Skeletal muscle satellite cell (primary cell): ENCODE results near the gene PRCD.
A peak's percentile ranks its signal among the peaks of the same experiment; 100 is the strongest.
"Not testable (repeated sequence)": the region's sequence is repeated elsewhere in the genome, so short reads cannot be mapped to it uniquely, and the experiment has no call there.

ENCODE experiments used
- H3K27me3 ChIP-seq: 2 replicates; pipeline ENCODE4 v1.7.0; 2013; ENCODE audit warnings: low read length; ENCODE audit not compliant: control insufficient read depth, insufficient read depth
- H3K36me3 ChIP-seq: 2 replicates; pipeline ENCODE4 v1.7.0; 2013; ENCODE audit warnings: mild to moderate bottlenecking, control low read depth, low read length; ENCODE audit not compliant: insufficient read depth
- H3K4me1 ChIP-seq: 2 replicates; pipeline ENCODE4 v1.7.0; 2013; ENCODE audit warnings: low read length; ENCODE audit not compliant: control insufficient read depth, insufficient read depth
- H3K4me2 ChIP-seq: 2 replicates; pipeline ENCODE4 v1.7.0; 2013; ENCODE audit warnings: mild to moderate bottlenecking, low read length
- H3K4me3 ChIP-seq: 2 replicates; pipeline ENCODE4 v1.7.0; 2013; ENCODE audit warnings: low read length
- H3K9ac ChIP-seq: 2 replicates; pipeline ENCODE4 v1.7.0; 2013; ENCODE audit warnings: mild to moderate bottlenecking, low read depth, low read length, moderate library complexity
- H3K9me3 ChIP-seq: replicated peaks from 2 replicates; pipeline ENCODE4 v1.7.0; 2013; ENCODE audit warnings: mild to moderate bottlenecking, control low read depth, low read length

PRCD gene

DNA sequence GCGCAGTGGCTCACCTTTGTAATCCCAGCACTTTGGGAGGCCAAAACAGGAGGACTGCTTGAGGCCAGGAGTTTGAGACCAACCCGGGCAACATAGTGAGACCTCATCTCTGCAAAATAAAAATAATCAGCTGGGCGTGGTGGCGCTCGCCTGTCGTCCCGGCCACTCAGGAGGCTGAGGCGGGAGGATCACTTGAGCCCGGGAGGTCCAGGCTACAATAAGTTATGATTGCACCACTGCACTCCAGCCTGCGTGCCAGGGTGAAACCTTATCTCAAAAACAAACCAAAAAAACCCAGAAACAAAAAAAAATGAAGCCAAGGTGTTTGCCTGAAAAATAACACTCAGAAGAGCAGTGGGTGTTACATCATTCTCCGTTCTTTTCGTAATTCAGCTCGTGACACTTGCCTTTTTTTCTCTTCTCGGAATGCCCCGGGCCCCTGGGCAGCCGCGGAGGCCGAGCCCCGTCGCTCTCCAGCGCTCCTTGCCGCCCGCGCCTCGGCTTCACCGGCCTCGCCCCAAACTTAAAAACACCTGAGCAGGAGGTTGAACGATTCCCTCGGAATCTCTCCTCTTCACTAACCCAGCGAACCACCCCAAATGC is 17.0 kb downstream of the PRCD start:
- Histone ChIP-seq H3K4me2 (peak overlapping the region; percentile 91), H3K4me1 (peaks cover 33% of the 10 kb centered on the region), H3K9me3 (no peaks in the 10 kb centered on the region), H3K9ac (peak overlapping the region; percentile 98), H3K27me3 (no peaks in the 10 kb centered on the region), H3K36me3 (peaks cover 20% of the 10 kb centered on the region), H3K4me3 (peak overlapping the region; percentile 81)

GRCh38 chr17:76557368-76558197 is 17.7 kb downstream of the PRCD start:
- H3K9me3 ChIP-seq = no peaks in the 10 kb centered on the region
- H3K36me3 ChIP-seq = peaks cover 22% of the 10 kb centered on the region
- H3K4me1 ChIP-seq = peaks cover 39% of the 10 kb centered on the region
- H3K4me2 ChIP-seq = peak overlapping the region; percentile 91
- no peaks in the 10 kb centered on the region for H3K27me3 ChIP-seq
- peak overlapping the region; percentile 81 for H3K4me3 ChIP-seq
- peak overlapping the region; percentile 98 for H3K9ac ChIP-seq

DNA sequence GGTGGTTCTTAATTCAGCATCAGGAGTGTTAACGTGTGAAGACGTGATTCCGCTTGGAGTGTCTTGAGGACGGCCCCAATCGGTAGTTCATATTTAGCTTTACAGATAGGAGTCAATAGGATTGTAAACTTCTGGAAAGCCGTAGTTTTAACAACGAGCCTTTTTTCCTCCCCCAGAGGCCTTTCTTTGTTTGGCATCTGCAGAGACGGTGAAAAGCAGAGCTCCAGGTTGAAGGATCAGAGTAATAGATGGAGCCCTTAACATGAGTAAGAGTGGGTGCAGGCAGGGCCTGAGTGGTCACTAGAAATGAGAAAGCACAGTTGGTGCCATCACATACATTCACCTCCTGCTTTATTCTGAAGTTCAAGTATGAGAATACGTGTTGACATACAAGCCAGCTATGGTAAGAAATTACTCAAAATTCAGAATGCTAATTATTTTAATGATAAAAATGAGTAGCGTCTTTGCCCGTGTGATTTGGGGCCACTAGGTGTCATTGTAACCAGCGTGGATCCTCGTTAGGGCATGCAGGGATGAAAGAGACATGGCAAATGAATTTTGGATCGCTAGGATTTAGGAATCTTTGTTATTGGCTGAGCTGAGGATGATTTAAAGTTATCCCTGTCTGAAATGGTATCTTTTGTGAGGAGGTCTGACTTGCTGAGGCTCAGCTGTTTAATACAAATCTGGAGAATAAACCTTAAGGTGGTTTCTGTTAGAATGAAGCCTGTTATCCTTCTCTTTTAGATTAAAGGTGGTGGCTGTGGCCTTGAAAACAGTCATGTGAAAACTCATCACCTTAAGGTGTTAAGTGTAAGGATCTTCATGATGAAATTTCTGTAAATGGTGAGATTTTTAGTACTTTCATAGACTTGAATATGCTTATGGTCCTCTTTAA is 18.6 kb downstream of the PRCD start:
- peak overlapping the region; percentile 91 for H3K4me2 ChIP-seq
- peak overlapping the region; percentile 81 for H3K4me3 ChIP-seq
- peaks cover 45% of the 10 kb centered on the region for H3K4me1 ChIP-seq
- H3K9me3 ChIP-seq = no peaks in the 10 kb centered on the region
- peaks cover 22% of the 10 kb centered on the region for H3K36me3 ChIP-seq
- peak overlapping the region; percentile 98 for H3K9ac ChIP-seq
- no peaks in the 10 kb centered on the region for H3K27me3 ChIP-seq

DNA sequence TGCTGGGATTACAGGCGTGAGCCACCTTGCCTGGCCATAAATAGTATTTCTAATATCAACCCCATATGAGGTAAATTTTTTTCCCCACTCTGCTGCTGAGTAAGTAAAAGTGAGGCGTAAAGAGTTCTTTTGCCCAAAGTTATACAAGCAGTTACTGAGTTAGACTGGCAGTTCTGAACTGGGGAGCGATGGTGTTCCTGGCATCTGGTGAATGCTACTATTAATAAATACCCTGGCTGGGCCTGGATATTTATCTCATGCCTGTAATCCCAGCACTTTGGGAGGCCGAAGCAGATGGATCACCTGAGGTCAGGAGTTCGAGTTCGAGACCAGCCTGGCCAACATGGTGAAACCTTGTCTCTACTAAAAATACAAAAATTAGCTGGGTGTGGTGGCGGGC is 19.6 kb downstream of the PRCD start:
- not testable (repeated sequence) for H3K9me3 ChIP-seq, H3K27me3 ChIP-seq
- Histone ChIP-seq H3K4me3 (peak overlapping the region; percentile 81), H3K4me2 (peak overlapping the region; percentile 91), H3K9ac (peak overlapping the region; percentile 98), H3K36me3 (peaks cover 25% of the 10 kb centered on the region), H3K4me1 (peaks cover 45% of the 10 kb centered on the region)

DNA sequence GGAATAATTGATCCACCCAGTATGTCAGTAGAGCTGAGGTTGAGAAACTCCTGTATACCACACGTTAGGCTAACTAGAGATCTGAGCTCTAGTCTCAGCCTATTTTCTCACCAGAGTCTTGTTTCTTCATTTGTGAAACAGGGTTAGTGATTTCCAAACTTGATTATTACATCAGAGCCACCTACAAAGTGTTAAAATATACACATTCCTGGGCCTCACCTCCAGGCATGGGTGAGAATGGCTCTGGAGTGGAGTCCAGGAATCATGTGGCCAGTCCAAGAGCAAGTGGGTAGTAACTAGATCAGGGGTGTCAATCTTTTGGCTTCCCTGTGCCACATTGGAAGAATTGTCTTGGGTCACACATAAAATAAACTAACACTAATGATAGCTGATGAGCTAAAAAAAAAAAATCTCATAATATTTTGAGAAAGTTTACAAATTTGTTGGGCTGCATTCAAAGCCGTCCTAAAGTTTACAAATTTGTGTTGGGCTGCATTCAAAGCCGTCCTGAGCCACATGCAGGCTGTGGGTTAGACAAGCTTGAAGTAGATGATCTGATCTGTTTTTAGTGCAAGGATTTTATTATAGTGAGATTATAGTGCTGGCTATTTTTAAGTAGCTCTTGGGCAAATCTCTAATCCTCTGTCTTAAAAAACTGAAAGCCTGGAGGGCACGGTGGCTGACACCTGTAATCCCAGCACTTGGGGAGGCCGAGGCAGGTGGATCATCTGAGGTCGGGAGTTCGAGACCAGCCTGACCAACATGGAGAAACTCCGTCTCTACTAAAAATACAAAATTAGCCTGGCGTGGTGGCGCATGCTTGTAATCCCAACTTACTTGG is 20.4 kb downstream of the PRCD start:
- H3K4me2 ChIP-seq = peak overlapping the region; percentile 91
- H3K4me3 ChIP-seq = peak overlapping the region; percentile 33
- peaks cover 33% of the 10 kb centered on the region for H3K36me3 ChIP-seq
- peak overlapping the region; percentile 9 for H3K9ac ChIP-seq
- no peaks in the 10 kb centered on the region for H3K27me3 ChIP-seq
- peaks cover 51% of the 10 kb centered on the region for H3K4me1 ChIP-seq
- no peaks in the 10 kb centered on the region for H3K9me3 ChIP-seq

DNA sequence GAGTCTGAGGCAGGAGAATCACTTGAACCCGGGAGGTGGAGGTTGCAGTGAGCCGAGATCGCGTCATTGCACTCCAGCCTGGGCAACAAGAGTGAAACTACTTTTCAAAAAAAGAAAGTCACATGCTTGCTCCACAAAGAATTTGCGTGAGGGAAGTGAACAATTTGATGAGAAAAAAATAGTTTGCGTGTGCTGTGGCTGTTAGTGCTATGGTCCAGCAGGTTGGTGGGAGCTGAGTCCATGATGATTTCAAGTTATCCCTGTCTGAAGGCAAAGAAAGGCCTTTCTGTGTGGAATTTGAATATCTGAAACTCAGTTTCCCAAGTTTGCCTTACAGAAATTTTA is 21.0 kb downstream of the PRCD start:
- no peak overlapping the region for H3K4me3 ChIP-seq
- no peaks in the 10 kb centered on the region for H3K9me3 ChIP-seq
- peaks cover 39% of the 10 kb centered on the region for H3K36me3 ChIP-seq
- no peaks in the 10 kb centered on the region for H3K27me3 ChIP-seq
- H3K9ac ChIP-seq = peak overlapping the region; percentile 53
- peak overlapping the region; percentile 91 for H3K4me2 ChIP-seq
- peaks cover 55% of the 10 kb centered on the region for H3K4me1 ChIP-seq

- Histone ChIP-seq H3K4me3 (peak overlapping the region; percentile 18), H3K4me2 (peak overlapping the region; percentile 91), H3K4me1 (peaks cover 55% of the 10 kb centered on the region), H3K9me3 (no peaks in the 10 kb centered on the region), H3K36me3 (peaks cover 43% of the 10 kb centered on the region), H3K27me3 (no peaks in the 10 kb centered on the region), H3K9ac (peak overlapping the region; percentile 53)
Observed at GRCh38 chr17:76561332-76561731, 21.5 kb downstream of the PRCD start.

DNA sequence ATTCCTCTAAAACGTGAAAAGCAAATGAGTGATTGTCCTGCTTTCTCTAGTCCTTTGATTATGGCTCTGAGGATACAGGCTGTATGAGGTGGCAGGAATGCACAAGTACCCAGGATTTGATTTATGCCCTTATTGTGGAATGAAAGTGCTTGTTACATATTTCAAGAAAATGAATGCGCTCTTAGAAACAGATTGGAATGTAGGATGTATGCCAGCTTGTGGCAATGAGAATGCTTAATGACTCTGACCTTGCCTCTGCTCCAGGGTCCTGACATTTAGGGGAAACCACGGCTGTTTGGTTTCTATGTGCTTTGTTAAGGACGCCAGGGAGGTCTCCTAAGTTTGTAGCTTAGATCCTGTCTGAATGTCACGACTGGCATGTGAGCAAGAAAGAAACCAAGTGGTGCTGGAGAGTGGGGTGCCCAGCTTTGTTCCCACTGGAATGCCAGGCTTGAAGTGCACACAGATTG is 22.0 kb downstream of the PRCD start:
- peak overlapping the region; percentile 53 for H3K9ac ChIP-seq
- no peaks in the 10 kb centered on the region for H3K9me3 ChIP-seq
- H3K4me2 ChIP-seq = peak overlapping the region; percentile 91
- no peaks in the 10 kb centered on the region for H3K27me3 ChIP-seq
- H3K4me1 ChIP-seq = peaks cover 55% of the 10 kb centered on the region
- peaks cover 48% of the 10 kb centered on the region for H3K36me3 ChIP-seq
- H3K4me3 ChIP-seq = peak overlapping the region; percentile 18

DNA sequence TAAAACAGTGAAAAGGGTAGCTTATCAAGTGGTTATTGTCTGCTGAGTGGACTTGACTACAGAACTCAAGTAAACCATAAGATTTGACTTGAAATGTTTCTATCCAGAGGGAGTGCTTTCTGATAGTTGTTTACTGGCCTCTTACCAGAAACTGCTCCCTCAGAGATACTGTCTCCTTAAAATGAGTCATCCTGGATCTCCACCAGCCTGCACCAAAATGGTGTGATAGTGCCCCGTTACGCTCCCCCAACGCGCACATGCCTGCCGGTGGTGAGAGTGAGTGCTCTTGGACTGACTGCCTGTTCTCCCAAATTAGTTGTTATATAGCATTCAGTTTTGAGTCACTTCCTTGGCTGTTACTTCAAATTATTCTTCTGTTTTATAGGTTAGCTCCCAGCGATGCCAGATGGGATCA is 22.9 kb downstream of the PRCD start:
- peaks cover 55% of the 10 kb centered on the region for H3K4me1 ChIP-seq
- H3K36me3 ChIP-seq = peaks cover 55% of the 10 kb centered on the region
- no peaks in the 10 kb centered on the region for H3K9me3 ChIP-seq
- H3K4me2 ChIP-seq = peak overlapping the region; percentile 70
- H3K9ac ChIP-seq = peak overlapping the region; percentile 27
- no peaks in the 10 kb centered on the region for H3K27me3 ChIP-seq
- no peak overlapping the region for H3K4me3 ChIP-seq

DNA sequence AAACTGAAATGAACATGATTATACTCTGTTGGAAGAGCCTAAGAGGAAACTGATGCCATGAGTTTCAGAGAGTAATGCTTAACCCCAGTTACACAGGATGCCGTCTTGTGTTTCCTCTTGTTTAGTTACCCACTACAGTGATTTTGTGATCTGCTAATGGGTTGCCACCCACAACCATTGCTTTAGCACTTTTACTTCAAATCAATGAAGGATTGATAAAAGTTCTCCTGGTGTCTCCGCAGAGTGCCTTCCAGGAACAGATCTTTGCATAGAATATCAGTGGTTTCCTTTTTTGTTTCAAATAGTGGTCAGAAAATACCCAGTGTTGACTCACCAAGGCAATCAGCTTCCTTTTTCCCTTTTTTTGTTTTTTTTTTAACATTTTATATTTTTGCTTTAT is 23.5 kb downstream of the PRCD start:
- not testable (repeated sequence) for H3K27me3 ChIP-seq, H3K9me3 ChIP-seq, H3K4me3 ChIP-seq
- peaks cover 55% of the 10 kb centered on the region for H3K36me3 ChIP-seq
- H3K4me1 ChIP-seq = peaks cover 55% of the 10 kb centered on the region
- peak overlapping the region; percentile 18 for H3K4me2 ChIP-seq
- peak overlapping the region; percentile 0 for H3K9ac ChIP-seq
